Activated naive CD4-positive, alpha-beta T cell treated with anti-CD3 and anti-CD28 coated beads for 36 hours (primary cell): ENCODE results near the gene IFIT3. TPM values are rescaled to one million over a fixed set of nuclear protein-coding genes. Genes with fewer than 3 reads are reported as not detected.
"Not testable (repeated sequence)": the region's sequence is repeated elsewhere in the genome, so short reads cannot be mapped to it uniquely, and the experiment has no call there.

Experiments used
- CTCF ChIA-PET: fragments of 350-600 bp; sonication (Branson Sonifier 250); formaldehyde crosslinking; loops from one replicate; lab custom pipeline; 2021; ENCODE audit warnings: antibody characterized with exemption; lab: Charles Lee
- DNase-seq: peaks from one replicate; pipeline ENCODE4 v3.0.0-alpha.2; 2020
- H3K27ac Mint-ChIP-seq: one replicate; pipeline ENCODE4 v1.8.0; 2021; ENCODE audit warnings: mild to moderate bottlenecking, mixed read lengths
- H3K27me3 Mint-ChIP-seq: one replicate; pipeline ENCODE4 v1.8.0; 2021; ENCODE audit warnings: low read depth, mixed read lengths
- H3K36me3 Mint-ChIP-seq: one replicate; pipeline ENCODE4 v1.8.0; 2021; ENCODE audit warnings: low read depth, mixed read lengths
- H3K4me1 Mint-ChIP-seq: one replicate; pipeline ENCODE4 v1.8.0; 2021; ENCODE audit warnings: low read depth, mixed read lengths
- H3K4me3 Mint-ChIP-seq: one replicate; pipeline ENCODE4 v1.8.0; 2021; ENCODE audit warnings: mild to moderate bottlenecking, moderate library complexity, mixed read lengths
- H3K9me3 Mint-ChIP-seq: one replicate; pipeline ENCODE4 v1.8.0; 2021; ENCODE audit warnings: mixed read lengths
- intact Hi-C: fragments of 100-400 bp; cut with micrococcal nuclease; formaldehyde crosslinking; loops from one replicate; pipeline ENCODE4 v1.15.1; 2023
- total RNA-seq, 2 experiments: library from RNA; stranded (reverse); gene quantifications; one replicate each; pipeline ENCODE4 v1.2.3, GENCODE V29; 2021

Gene IFIT3
- total RNA-seq, 2 experiments from 2014 or later = 13.9 to 14.4 TPM

- peaks cover 35% of the 10 kb centered on the region for H3K36me3 Mint-ChIP-seq
- CTCF ChIA-PET = no interaction called here
- no peak overlapping the region for H3K4me3 Mint-ChIP-seq
- DNase-seq = no peak
- peaks cover 29% of the 10 kb centered on the region for H3K4me1 Mint-ChIP-seq
- intact Hi-C loops = no loop called here
- H3K9me3 Mint-ChIP-seq = peaks cover 15% of the 10 kb centered on the region
- no peak overlapping the region for H3K27ac Mint-ChIP-seq
- H3K27me3 Mint-ChIP-seq = no peaks in the 10 kb centered on the region
These were observed 21.9 kb upstream of the IFIT3 start for GRCh38 chr10:89305766-89306433.

GRCh38 chr10:89306434-89307268 lies 21.1 kb upstream of the IFIT3 start:
- Mint-ChIP-seq H3K4me3 (no peak overlapping the region), H3K27ac (no peak overlapping the region), H3K27me3 (no peaks in the 10 kb centered on the region), H3K9me3 (peaks cover 15% of the 10 kb centered on the region), H3K36me3 (peaks cover 35% of the 10 kb centered on the region), H3K4me1 (peaks cover 22% of the 10 kb centered on the region)
- intact Hi-C loops = no loop called here
- CTCF ChIA-PET = no interaction called here
- DNase-seq = no peak

DNA sequence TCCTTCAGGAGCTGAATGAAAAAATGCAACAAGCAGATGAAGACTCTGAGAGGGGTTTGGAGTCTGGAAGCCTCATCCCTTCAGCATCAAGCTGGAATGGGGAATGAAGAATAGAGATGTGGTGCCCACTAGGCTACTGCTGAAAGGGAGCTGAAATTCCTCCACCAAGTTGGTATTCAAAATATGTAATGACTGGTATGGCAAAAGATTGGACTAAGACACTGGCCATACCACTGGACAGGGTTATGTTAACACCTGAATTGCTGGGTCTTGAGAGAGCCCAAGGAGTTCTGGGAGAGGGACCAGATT lies 20.6 kb upstream of the IFIT3 start:
- CTCF ChIA-PET = no interaction called here
- Mint-ChIP-seq H3K27ac (no peak overlapping the region), H3K27me3 (no peaks in the 10 kb centered on the region), H3K4me3 (no peak overlapping the region), H3K36me3 (peaks cover 36% of the 10 kb centered on the region), H3K4me1 (peaks cover 19% of the 10 kb centered on the region), H3K9me3 (peaks cover 15% of the 10 kb centered on the region)
- intact Hi-C loops = no loop called here
- no peak for DNase-seq

DNA sequence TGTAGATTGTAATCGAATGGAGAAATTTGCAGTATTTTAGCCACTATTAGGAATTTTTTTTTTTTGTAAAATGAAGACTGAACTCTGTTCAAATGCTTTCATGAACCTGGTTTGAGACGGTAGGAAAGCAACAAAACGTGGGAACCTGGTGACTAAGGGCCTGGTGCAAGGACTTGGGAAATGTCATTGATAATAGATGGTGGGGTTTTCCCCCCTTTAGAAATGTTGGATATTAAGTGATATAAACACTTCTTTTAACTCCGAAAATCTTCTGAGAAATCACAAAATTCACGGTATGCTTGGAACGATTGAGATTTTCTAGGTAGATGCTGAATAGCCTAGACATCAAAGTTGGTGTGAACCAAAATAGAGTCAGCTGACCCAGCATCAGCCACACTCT lies 19.5 kb upstream of the IFIT3 start:
- peaks cover 36% of the 10 kb centered on the region for H3K36me3 Mint-ChIP-seq
- H3K27ac Mint-ChIP-seq = no peak overlapping the region

DNA sequence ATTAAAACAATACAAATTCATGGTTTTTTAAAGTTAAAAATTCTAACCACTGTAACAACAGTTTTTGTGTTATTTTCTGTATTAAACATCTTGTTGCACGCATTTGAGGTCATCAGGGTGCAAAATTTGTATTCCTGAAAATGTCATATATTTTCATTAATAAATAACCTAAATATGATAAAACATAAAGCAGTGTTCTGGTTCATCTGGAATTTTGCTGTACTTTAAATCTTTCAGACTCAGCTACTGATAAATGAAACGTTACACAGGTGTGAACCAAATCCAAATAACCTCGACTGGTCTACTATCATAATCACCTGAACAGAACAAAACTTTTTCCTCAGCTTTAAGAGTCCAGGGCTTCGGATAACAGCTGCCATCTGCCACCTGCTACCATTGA lies 19.1 kb upstream of the IFIT3 start:
- DNase-seq = no peak
- no peaks in the 10 kb centered on the region for H3K27me3 Mint-ChIP-seq
- peaks cover 36% of the 10 kb centered on the region for H3K36me3 Mint-ChIP-seq
- no peak overlapping the region for H3K4me3 Mint-ChIP-seq
- intact Hi-C loops = no loop called here
- peaks cover 15% of the 10 kb centered on the region for H3K9me3 Mint-ChIP-seq
- CTCF ChIA-PET = interaction anchor here (1.1 to 1.8 kb wide), 2 partner anchors 15 to 60 kb away, joined by 3 to 6 read pairs; no protein-coding TSS in a partner anchor
- no peak overlapping the region for H3K27ac Mint-ChIP-seq
- H3K4me1 Mint-ChIP-seq = peaks cover 9% of the 10 kb centered on the region

More for the DNA sequence above, 19.5 kb upstream of the IFIT3 start:
- H3K27me3 Mint-ChIP-seq = no peaks in the 10 kb centered on the region
- peaks cover 15% of the 10 kb centered on the region for H3K9me3 Mint-ChIP-seq
- no peak overlapping the region for H3K4me3 Mint-ChIP-seq
- no peak for DNase-seq
- intact Hi-C loops = no loop called here
- peaks cover 14% of the 10 kb centered on the region for H3K4me1 Mint-ChIP-seq
- CTCF ChIA-PET = interaction anchor here (1.1 kb wide), 1 partner anchor 14 kb away, joined by 3 read pairs; no protein-coding TSS in a partner anchor

- DNase-seq = no peak
- Mint-ChIP-seq H3K27ac (no peak overlapping the region), H3K4me1 (peaks cover 5% of the 10 kb centered on the region), H3K27me3 (no peaks in the 10 kb centered on the region), H3K9me3 (peaks cover 15% of the 10 kb centered on the region), H3K4me3 (no peak overlapping the region), H3K36me3 (peaks cover 33% of the 10 kb centered on the region)
- intact Hi-C loops = no loop called here
- CTCF ChIA-PET = interaction anchor here (1.8 kb wide), 1 partner anchor 59 kb away, joined by 6 read pairs; no protein-coding TSS in a partner anchor
These were observed 18.4 kb upstream of the IFIT3 start for GRCh38 chr10:89309156-89310055.

DNA sequence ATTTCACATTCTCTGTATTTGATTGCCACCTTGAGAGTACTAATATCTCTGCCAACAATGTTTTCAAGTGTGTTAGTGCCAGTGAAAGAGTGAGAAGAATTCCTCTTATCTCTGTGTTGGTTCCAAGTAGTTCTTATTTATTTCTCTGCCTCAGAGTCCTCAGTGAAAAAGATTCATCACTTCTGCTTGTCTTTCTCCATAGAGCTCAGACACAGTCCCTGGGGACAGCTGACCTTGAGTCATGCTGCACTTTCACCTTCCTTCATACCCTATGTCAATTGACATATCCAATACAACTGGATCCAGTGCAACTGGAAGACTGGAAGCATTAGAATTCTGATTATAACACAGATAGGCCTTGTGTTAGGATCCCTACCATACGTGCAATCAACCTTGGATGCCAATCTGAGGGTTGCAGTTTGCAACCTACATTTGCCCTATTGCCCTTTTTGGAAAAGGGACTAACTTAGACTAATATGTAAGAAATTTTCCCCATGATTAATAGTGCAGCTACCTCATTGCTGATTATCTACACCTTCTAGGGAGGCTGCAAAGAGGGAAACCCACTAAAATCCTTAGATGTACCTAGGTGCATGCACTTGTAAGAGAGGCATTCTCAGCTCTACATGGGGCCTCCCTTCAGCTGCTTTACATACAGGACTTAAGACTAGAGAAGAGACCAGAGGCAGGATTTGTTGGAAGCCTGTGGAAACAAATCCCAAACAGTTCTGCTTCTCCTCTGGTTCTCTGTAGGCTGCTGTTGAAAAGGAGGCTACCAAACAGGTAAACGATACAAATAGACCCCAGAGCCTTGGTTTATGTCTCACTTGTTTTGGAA lies 17.5 kb upstream of the IFIT3 start:
- no peak overlapping the region for H3K27ac Mint-ChIP-seq
- CTCF ChIA-PET = interaction anchor here (1.8 kb wide), 1 partner anchor 59 kb away, joined by 6 read pairs; no protein-coding TSS in a partner anchor
- H3K27me3 Mint-ChIP-seq = no peaks in the 10 kb centered on the region
- peaks cover 29% of the 10 kb centered on the region for H3K36me3 Mint-ChIP-seq
- intact Hi-C loops = no loop called here
- peaks cover 15% of the 10 kb centered on the region for H3K9me3 Mint-ChIP-seq
- H3K4me1 Mint-ChIP-seq = peaks cover 5% of the 10 kb centered on the region
- H3K4me3 Mint-ChIP-seq = no peak overlapping the region
- no peak for DNase-seq

GRCh38 chr10:89312973-89313372 lies 14.8 kb upstream of the IFIT3 start:
- intact Hi-C loops = no loop called here
- Mint-ChIP-seq H3K36me3 (peaks cover 6% of the 10 kb centered on the region), H3K27me3 (no peaks in the 10 kb centered on the region), H3K27ac (no peak overlapping the region), H3K4me3 (no peak overlapping the region), H3K9me3 (peaks cover 15% of the 10 kb centered on the region), H3K4me1 (peaks cover 8% of the 10 kb centered on the region)
- no peak for DNase-seq
- CTCF ChIA-PET = no interaction called here

GRCh38 chr10:89314676-89315075 lies 13.1 kb upstream of the IFIT3 start:
- H3K27me3 Mint-ChIP-seq = no peaks in the 10 kb centered on the region
- H3K4me3 Mint-ChIP-seq = no peak overlapping the region

GRCh38 chr10:89318047-89318446 lies 9.8 kb upstream of the IFIT3 start:
- CTCF ChIA-PET, H3K4me1 Mint-ChIP-seq, DNase-seq, H3K4me3 Mint-ChIP-seq, H3K9me3 Mint-ChIP-seq, H3K27me3 Mint-ChIP-seq, H3K27ac Mint-ChIP-seq, H3K36me3 Mint-ChIP-seq, intact Hi-C loops: not testable (repeated sequence)

More at GRCh38 chr10:89314676-89315075, 13.1 kb upstream of the IFIT3 start:
- Mint-ChIP-seq H3K9me3 (peaks cover 9% of the 10 kb centered on the region), H3K27ac (no peak overlapping the region), H3K36me3 (peaks cover 1% of the 10 kb centered on the region), H3K4me1 (peaks cover 8% of the 10 kb centered on the region)
- intact Hi-C loops = no loop called here
- CTCF ChIA-PET = no interaction called here
- DNase-seq = no peak

DNA sequence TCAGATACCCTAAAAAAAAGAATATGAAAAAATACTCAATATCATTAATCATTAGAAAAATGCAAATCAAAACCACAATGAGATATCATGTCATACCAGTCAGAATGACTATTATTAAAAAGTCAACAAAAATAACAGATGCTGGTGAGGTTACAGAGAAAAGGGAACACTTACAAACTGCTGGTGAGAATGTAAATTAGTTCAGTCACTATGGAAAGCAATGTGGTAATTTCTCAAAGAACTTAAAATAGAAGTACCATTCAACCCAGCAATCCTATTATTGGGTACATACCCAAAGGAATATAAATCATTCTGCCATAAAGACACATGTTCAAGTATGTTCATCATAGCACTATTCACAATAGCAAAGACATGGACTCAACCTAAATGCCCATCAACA lies 2.7 kb upstream of the IFIT3 start:
- intact Hi-C loops, H3K4me3 Mint-ChIP-seq, CTCF ChIA-PET, DNase-seq, H3K9me3 Mint-ChIP-seq, H3K36me3 Mint-ChIP-seq, H3K27ac Mint-ChIP-seq, H3K27me3 Mint-ChIP-seq: not testable (repeated sequence)
- H3K4me1 Mint-ChIP-seq = peaks cover 17% of the 10 kb centered on the region
